PC-3 (cell line): ENCODE results near the gene WDR27. TPM values are rescaled to one million over a fixed set of nuclear protein-coding genes. Genes with fewer than 3 reads are reported as not detected.

Experiments
- ATAC-seq: fragments of 200-7000 bp; cut with Tn5 transposase; 2 replicates; pipeline ENCODE4 v1.9.1; 2020; ENCODE audit warnings: mild to moderate bottlenecking, moderate library complexity
- BruUV-seq: library from RNA; stranded (reverse); fragments of 400-500 nt; replicated peaks from 2 replicates; lab custom pipeline; 2021; lab: Mats Ljungman, UMichigan
- CTCF ChIA-PET: fragments of 300-600 bp; sonication (Branson Sonifier 250); formaldehyde crosslinking; loops from one replicate; lab custom pipeline; 2022; ENCODE audit warnings: antibody characterized with exemption; lab: Charles Lee
- POLR2A ChIA-PET: fragments of 300-600 bp; sonication (Branson Sonifier 250); formaldehyde crosslinking; loops from one replicate; lab custom pipeline; 2022; ENCODE audit warnings: antibody characterized with exemption; ENCODE audit not compliant: unreplicated experiment; lab: Charles Lee
- DNase-seq: peaks from one replicate; pipeline ENCODE4 v3.0.0-alpha.2; 2015
- H2AFZ ChIP-seq: fragments of 300-600 bp; sonication (generic); 2 replicates; pipeline ENCODE4 v1.6.0; 2016; ENCODE audit warnings: antibody characterized with exemption, low read length
- H3F3A ChIP-seq: fragments of 300-600 bp; sonication (generic); one replicate; pipeline ENCODE4 v1.6.0; 2017; ENCODE audit warnings: antibody characterized with exemption, low read length, control low read depth, mild to moderate bottlenecking; ENCODE audit not compliant: unreplicated experiment
- H3K27ac ChIP-seq: fragments of 300-600 bp; sonication (generic); 2 replicates; pipeline ENCODE4 v1.5.1; 2016; ENCODE audit warnings: mild to moderate bottlenecking, low read length
- H3K27me3 ChIP-seq: fragments of 300-600 bp; sonication (generic); 2 replicates; pipeline ENCODE4 v1.6.1; 2016; ENCODE audit warnings: low read length, mixed read lengths
- H3K36me3 ChIP-seq: fragments of 300-600 bp; sonication (generic); 2 replicates; pipeline ENCODE4 v1.6.1; 2016; ENCODE audit warnings: low read depth, mixed run types, low read length, mixed read lengths
- H3K4me1 ChIP-seq: fragments of 300-600 bp; sonication (generic); 2 replicates; pipeline ENCODE4 v1.5.1; 2016; ENCODE audit warnings: low read length; ENCODE audit not compliant: insufficient read depth
- H3K4me2 ChIP-seq: fragments of 300-600 bp; sonication (generic); 2 replicates; pipeline ENCODE4 v1.6.0; 2016; ENCODE audit warnings: low read length
- H3K4me3 ChIP-seq: fragments of 300-600 bp; sonication (generic); 2 replicates; pipeline ENCODE4 v1.5.1; 2016; ENCODE audit warnings: mild to moderate bottlenecking, low read length, mixed read lengths
- H3K79me2 ChIP-seq: fragments of 300-600 bp; sonication (generic); 2 replicates; pipeline ENCODE4 v1.6.1; 2017; ENCODE audit warnings: low read length, mixed read lengths
- H3K9ac ChIP-seq: fragments of 300-600 bp; sonication (generic); 2 replicates; pipeline ENCODE4 v1.6.0; 2016; ENCODE audit warnings: mild to moderate bottlenecking, low read length
- H3K9me2 ChIP-seq: fragments of 300-600 bp; sonication (generic); replicated peaks from 2 replicates; pipeline ENCODE4 v1.6.1; 2016; ENCODE audit warnings: mixed run types, low read length, mixed read lengths
- H3K9me3 ChIP-seq: fragments of 300-600 bp; sonication (generic); 2 replicates; pipeline ENCODE4 v1.6.1; 2016; ENCODE audit warnings: low read length, mixed read lengths
- H4K20me1 ChIP-seq: fragments of 300-600 bp; sonication (generic); 2 replicates; pipeline ENCODE4 v1.6.1; 2016; ENCODE audit warnings: low read length, mixed read lengths
- EZH2 ChIP-seq: fragments of 300-600 bp; sonication (generic); IDR thresholded peaks from one replicate; pipeline ENCODE4 v1.6.1; 2017; ENCODE audit warnings: antibody characterized with exemption, mild to moderate bottlenecking, low read length; ENCODE audit not compliant: unreplicated experiment
- EZH2phosphoT487 ChIP-seq: fragments of 300-600 bp; sonication (generic); IDR thresholded peaks from 2 replicates; pipeline ENCODE4 v1.6.1; 2018; ENCODE audit warnings: mild to moderate bottlenecking, antibody characterized with exemption, low read length, borderline replicate concordance
- intact Hi-C: fragments of 100-400 bp; cut with micrococcal nuclease; formaldehyde crosslinking; loops from 2 replicates; pipeline ENCODE4 v1.9.0; 2023
- total RNA-seq: library from RNA; depleted of rRNA; stranded (reverse); fragments of >200 nt; gene quantifications from 2 replicates; pipeline ENCODE4 v1.2.3, GENCODE V29; 2014
- TF ChIP-seq, protein P1 (sequence below): fragments of 300-600 bp; sonication (generic); conservative IDR thresholded peaks from 2 replicates; pipeline ENCODE4 v1.5.1; 2017; ENCODE audit warnings: antibody characterized with exemption, low read depth, mild to moderate bottlenecking, low read length

Gene WDR27
- total RNA-seq, 1 experiment from 2014 or later, result 20.0 TPM

DNA sequence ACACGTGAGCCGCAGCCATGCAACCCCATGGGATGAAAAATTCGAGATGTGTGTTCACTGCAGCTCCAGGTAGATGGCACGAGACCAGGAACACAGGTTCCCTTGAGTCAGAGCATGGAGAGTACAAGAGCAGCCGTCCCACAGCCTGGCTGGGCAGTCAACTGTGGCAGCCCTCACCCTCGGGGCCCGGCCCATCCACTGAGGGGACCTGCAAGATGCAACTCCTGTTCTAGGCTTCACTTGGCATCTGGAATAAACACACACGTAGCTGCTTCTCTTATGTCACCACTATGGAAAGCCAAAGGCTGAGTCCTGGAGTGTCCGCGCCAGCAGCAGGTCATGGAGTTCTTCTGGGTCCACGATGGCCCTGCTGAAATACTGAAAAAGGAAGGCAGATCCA is 77.0 kb downstream of the WDR27 start:
- no peaks in the 10 kb centered on the region for H3K9me3 ChIP-seq
- intact Hi-C loops, result no loop called here
- TF ChIP-seq, protein P1, sequence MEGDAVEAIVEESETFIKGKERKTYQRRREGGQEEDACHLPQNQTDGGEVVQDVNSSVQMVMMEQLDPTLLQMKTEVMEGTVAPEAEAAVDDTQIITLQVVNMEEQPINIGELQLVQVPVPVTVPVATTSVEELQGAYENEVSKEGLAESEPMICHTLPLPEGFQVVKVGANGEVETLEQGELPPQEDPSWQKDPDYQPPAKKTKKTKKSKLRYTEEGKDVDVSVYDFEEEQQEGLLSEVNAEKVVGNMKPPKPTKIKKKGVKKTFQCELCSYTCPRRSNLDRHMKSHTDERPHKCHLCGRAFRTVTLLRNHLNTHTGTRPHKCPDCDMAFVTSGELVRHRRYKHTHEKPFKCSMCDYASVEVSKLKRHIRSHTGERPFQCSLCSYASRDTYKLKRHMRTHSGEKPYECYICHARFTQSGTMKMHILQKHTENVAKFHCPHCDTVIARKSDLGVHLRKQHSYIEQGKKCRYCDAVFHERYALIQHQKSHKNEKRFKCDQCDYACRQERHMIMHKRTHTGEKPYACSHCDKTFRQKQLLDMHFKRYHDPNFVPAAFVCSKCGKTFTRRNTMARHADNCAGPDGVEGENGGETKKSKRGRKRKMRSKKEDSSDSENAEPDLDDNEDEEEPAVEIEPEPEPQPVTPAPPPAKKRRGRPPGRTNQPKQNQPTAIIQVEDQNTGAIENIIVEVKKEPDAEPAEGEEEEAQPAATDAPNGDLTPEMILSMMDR, result no peak
- TF ChIP-seq EZH2, result no peak
- no peak for TF ChIP-seq EZH2phosphoT487
- no peak overlapping the region for H3K4me2 ChIP-seq
- H3K4me3 ChIP-seq, result no peak overlapping the region
- H3K27ac ChIP-seq, result no peak overlapping the region
- ChIA-PET CTCF (no interaction called here), POLR2A (no interaction called here)
- no TSS peak for BruUV-seq
- no peak overlapping the region for H2AFZ ChIP-seq
- H4K20me1 ChIP-seq, result no peaks in the 10 kb centered on the region
- no peaks in the 10 kb centered on the region for H3K36me3 ChIP-seq
- DNase-seq, result no peak
- H3K9me2 ChIP-seq, result no peaks in the 10 kb centered on the region
- H3K27me3 ChIP-seq, result no peaks in the 10 kb centered on the region
- no peak overlapping the region for H3K9ac ChIP-seq
- H3K4me1 ChIP-seq, result peaks cover 11% of the 10 kb centered on the region
- ATAC-seq, result no peak
- H3F3A ChIP-seq, result no peaks in the 10 kb centered on the region
- H3K79me2 ChIP-seq, result no peaks in the 10 kb centered on the region

DNA sequence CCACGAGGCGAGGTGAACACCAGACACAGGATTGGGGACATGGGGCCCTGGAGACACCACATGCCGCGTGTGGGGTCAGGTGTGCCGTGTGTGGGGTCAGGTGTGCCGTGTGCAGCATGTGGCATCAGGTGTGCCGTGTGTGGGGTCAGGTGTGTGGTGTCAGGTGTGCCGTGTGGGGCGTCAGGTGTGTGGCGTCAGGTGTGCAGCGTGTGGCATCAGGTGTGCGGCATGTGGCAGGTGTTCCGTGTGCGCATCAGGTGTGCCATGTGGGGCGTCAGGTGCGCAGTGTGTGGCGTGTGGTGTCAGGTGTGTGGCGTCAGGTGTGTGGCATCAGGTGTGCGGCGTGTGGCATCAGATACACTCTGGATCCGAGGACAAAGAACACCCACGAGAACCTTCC is 77.9 kb downstream of the WDR27 start:
- H3K9me2 ChIP-seq, result no peaks in the 10 kb centered on the region
- H3F3A ChIP-seq, result peaks cover 5% of the 10 kb centered on the region
- no peaks in the 10 kb centered on the region for H4K20me1 ChIP-seq
- no peaks in the 10 kb centered on the region for H3K27me3 ChIP-seq
- ATAC-seq (no peak), DNase-seq (no peak)
- H3K4me3 ChIP-seq, result no peak overlapping the region
- BruUV-seq, result no TSS peak
- no peaks in the 10 kb centered on the region for H3K9me3 ChIP-seq
- H3K36me3 ChIP-seq, result no peaks in the 10 kb centered on the region
- H2AFZ ChIP-seq, result no peak overlapping the region
- peaks cover 19% of the 10 kb centered on the region for H3K4me1 ChIP-seq
- no peak overlapping the region for H3K9ac ChIP-seq
- no peak overlapping the region for H3K27ac ChIP-seq
- H3K4me2 ChIP-seq, result no peak overlapping the region
- no peak for TF ChIP-seq EZH2phosphoT487
- TF ChIP-seq, protein P1, result no peak
- TF ChIP-seq EZH2, result no peak
- POLR2A ChIA-PET, result no interaction called here
- CTCF ChIA-PET, result no interaction called here
- intact Hi-C loops, result no loop called here
- no peaks in the 10 kb centered on the region for H3K79me2 ChIP-seq

DNA sequence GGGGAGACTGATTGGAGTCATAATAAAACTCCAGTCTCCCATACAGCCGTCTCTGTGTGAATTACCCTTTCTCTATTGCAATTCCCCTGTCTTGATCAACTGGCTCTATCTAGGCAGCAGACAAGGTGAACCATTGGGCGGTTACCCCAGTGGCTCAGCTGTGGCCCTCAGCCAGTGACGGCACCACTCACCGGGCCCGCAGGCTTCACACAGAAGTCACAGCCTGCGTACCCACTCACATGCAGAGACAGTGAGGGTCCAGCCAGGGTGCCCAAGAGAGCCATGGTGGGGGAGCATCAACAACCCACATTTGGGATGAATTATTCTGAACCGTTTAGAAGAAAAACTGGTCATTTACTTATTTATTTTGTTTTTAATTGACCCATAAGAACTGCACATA is 78.5 kb downstream of the WDR27 start:
- ChIA-PET CTCF (no interaction called here), POLR2A (no interaction called here)
- no peaks in the 10 kb centered on the region for H3K79me2 ChIP-seq
- intact Hi-C loops, result no loop called here
- H3K27ac ChIP-seq, result no peak overlapping the region
- no peak for DNase-seq
- no peak for ATAC-seq
- TF ChIP-seq, protein P1, result no peak
- TF ChIP-seq EZH2, result no peak
- TF ChIP-seq EZH2phosphoT487, result no peak
- no peak overlapping the region for H3K9ac ChIP-seq
- H3K9me2 ChIP-seq, result no peaks in the 10 kb centered on the region
- peaks cover 7% of the 10 kb centered on the region for H3F3A ChIP-seq
- H3K4me2 ChIP-seq, result no peak overlapping the region
- H3K36me3 ChIP-seq, result no peaks in the 10 kb centered on the region
- BruUV-seq, result no TSS peak
- H3K4me1 ChIP-seq, result peaks cover 25% of the 10 kb centered on the region
- no peaks in the 10 kb centered on the region for H3K9me3 ChIP-seq
- no peak overlapping the region for H3K4me3 ChIP-seq
- H2AFZ ChIP-seq, result no peak overlapping the region
- no peaks in the 10 kb centered on the region for H3K27me3 ChIP-seq
- no peaks in the 10 kb centered on the region for H4K20me1 ChIP-seq
